ENCODE measurements around the gene CARD6.

CARD6 gene

GRCh38 chr5:40904994-40905306 is 63.8 kb downstream of the CARD6 start:
- Histone ChIP-seq H3K4me3 (ENCODE audit: low read depth in 1 of 2, low read length in 1 of 2) (no peak overlapping the region), H3K9me3 (no peaks in the 10 kb centered on the region), H3K27ac (no peak overlapping the region), H3K27me3 (peaks cover 29% of the 10 kb centered on the region), H3K36me3 (no peaks in the 10 kb centered on the region), H3K4me1 (ENCODE audit: control insufficient read depth in 1 of 2, insufficient read depth in 1 of 2, low read depth in 1 of 2, low read length in 1 of 2) (no peaks in the 10 kb centered on the region)
- no peak for TF ChIP-seq CTCF (IDR thresholded peaks at IDR 0.05)

GRCh38 chr5:40906351-40906751 is 65.2 kb downstream of the CARD6 start:
- Histone ChIP-seq H3K36me3 (no peaks in the 10 kb centered on the region), H3K4me1 (ENCODE audit: control insufficient read depth in 1 of 2, insufficient read depth in 1 of 2, low read depth in 1 of 2, low read length in 1 of 2) (no peaks in the 10 kb centered on the region), H3K4me3 (ENCODE audit: low read depth in 1 of 2, low read length in 1 of 2) (no peak overlapping the region), H3K27ac (no peak overlapping the region), H3K27me3 (peaks cover 35% of the 10 kb centered on the region), H3K9me3 (no peaks in the 10 kb centered on the region)
- no peak for TF ChIP-seq CTCF (IDR thresholded peaks at IDR 0.05)

- Histone ChIP-seq H3K36me3 (no peaks in the 10 kb centered on the region), H3K9me3 (no peaks in the 10 kb centered on the region), H3K4me1 (ENCODE audit: control insufficient read depth in 1 of 2, insufficient read depth in 1 of 2, low read depth in 1 of 2, low read length in 1 of 2) (no peaks in the 10 kb centered on the region), H3K27ac (no peak within 1 kb of the TSS), H3K27me3 (peaks cover 43% of the 10 kb centered on the region), H3K4me3 (ENCODE audit: low read depth in 1 of 2, low read length in 1 of 2) (no peak within 1 kb of the TSS)
- TF ChIP-seq CTCF (IDR thresholded peaks at IDR 0.05), result no peak
These were observed 68.1 kb downstream of the CARD6 start, which contains the start of gene C7 for GRCh38 chr5:40909264-40909663. Gene C7 (plus strand): TSS chr5:40909497. CDS start chr5:40909611, 114 bp downstream.

- Histone ChIP-seq H3K4me3 (ENCODE audit: low read depth in 1 of 2, low read length in 1 of 2) (no peak overlapping the region), H3K27me3 (peaks cover 44% of the 10 kb centered on the region), H3K9me3 (no peaks in the 10 kb centered on the region), H3K4me1 (ENCODE audit: control insufficient read depth in 1 of 2, insufficient read depth in 1 of 2, low read depth in 1 of 2, low read length in 1 of 2) (no peaks in the 10 kb centered on the region), H3K36me3 (no peaks in the 10 kb centered on the region), H3K27ac (no peak overlapping the region)
- no peak for TF ChIP-seq CTCF (IDR thresholded peaks at IDR 0.05)
These were observed 68.6 kb downstream of the CARD6 start for GRCh38 chr5:40909723-40910122.

All from neutrophil (primary cell).